HepG2 (cell line): ENCODE results near the gene VPREB1. TPM values are rescaled to one million over a fixed set of nuclear protein-coding genes. Genes with fewer than 3 reads are reported as not detected.

ENCODE experiments used
- ATAC-seq: fragments of 200-7000 bp; cut with Tn5 transposase; 3 replicates; pipeline ENCODE4 v1.9.1; 2020; ENCODE audit warnings: mild to moderate bottlenecking, moderate library complexity
- BruUV-seq: library from RNA; stranded (reverse); fragments of 400-500 nt; replicated peaks from 2 replicates; lab custom pipeline; 2021; lab: Mats Ljungman, UMichigan
- CTCF ChIA-PET: fragments of 300-600 bp; formaldehyde crosslinking; extraction: SDS; loops from one replicate; lab custom pipeline; 2021; ENCODE audit warnings: low total read pairs, inconsistent platforms, low intra/inter-chr PET ratio; lab: Yijun Ruan, JAX
- POLR2A ChIA-PET: fragments of 350-600 bp; sonication (Branson Sonifier 250); formaldehyde crosslinking; loops from one replicate; lab custom pipeline; 2020; ENCODE audit warnings: antibody characterized with exemption, inconsistent platforms; lab: Yijun Ruan, JAX
- DNase-seq: peaks from one replicate; pipeline ENCODE4 v3.0.0-alpha.2; 2015; ENCODE audit warnings: low spot score
- FAIRE-seq: peaks from 3 replicates; lab custom pipeline; 2011; peaks lifted over from hg19 to GRCh38; lab: Jason Lieb, UNC
- H2AFZ ChIP-seq: one replicate; pipeline ENCODE4 v1.6.1; 2011; ENCODE audit warnings: low read length, inconsistent platforms
- H3K27ac ChIP-seq: fragments of 300-600 bp; 3 replicates; pipeline ENCODE4 v1.8.0; 2011; ENCODE audit warnings: mixed run types, mild to moderate bottlenecking, mixed read lengths, low read length, inconsistent platforms; ENCODE audit not compliant: insufficient read depth; ENCODE audit errors: extremely low read length
- H3K27me3 ChIP-seq, 2 experiments: fragments of 200-600 bp in 1 of 2; 2 replicates in 1 of 2; 3 replicates in 1 of 2; pipeline versions ENCODE4 v1.6.0 to v1.8.0; 2011; ENCODE audit warnings: low read length in 2 of 2, mild to moderate bottlenecking in 2 of 2, moderate library complexity in 2 of 2, inconsistent platforms in 1 of 2; ENCODE audit not compliant: insufficient read depth in 2 of 2, control insufficient read depth in 1 of 2
- H3K36me3 ChIP-seq, 2 experiments: fragments of 200-600 bp in 1 of 2; replicated peaks in 1 of 2; 2 replicates in 1 of 2; 3 replicates in 1 of 2; pipeline versions ENCODE4 v1.5.1 to v1.8.0; 2011; ENCODE audit warnings: low read length in 2 of 2, inconsistent platforms in 1 of 2; ENCODE audit not compliant: insufficient read depth in 2 of 2, control insufficient read depth in 1 of 2
- H3K4me1 ChIP-seq: 2 replicates; pipeline ENCODE4 v1.5.1; 2012; ENCODE audit warnings: low read length, inconsistent platforms; ENCODE audit not compliant: insufficient read depth
- H3K4me2 ChIP-seq: 2 replicates; pipeline ENCODE4 v1.6.0; 2011; ENCODE audit warnings: low read depth, low read length, inconsistent platforms
- H3K4me3 ChIP-seq, 3 experiments: fragments of 200-600 bp in 1 of 3; sonication (generic), shearing (Covaris generic) in 1 of 3; replicated peaks in 1 of 3; 2 replicates each; pipeline ENCODE4 v1.5.1; 2011 to 2016; ENCODE audit warnings: low read length in 3 of 3, inconsistent platforms in 2 of 3, low read depth in 2 of 3, mild to moderate bottlenecking in 2 of 3, control low read depth in 1 of 3, mixed read lengths in 1 of 3; ENCODE audit not compliant: insufficient read depth in 1 of 3
- H3K79me2 ChIP-seq: one replicate; pipeline ENCODE4 v1.6.1; 2011; ENCODE audit warnings: low read length, inconsistent platforms; ENCODE audit not compliant: insufficient read depth
- H3K9ac ChIP-seq: 2 replicates; pipeline ENCODE4 v1.6.0; 2011; ENCODE audit warnings: mild to moderate bottlenecking, low read depth, low read length, inconsistent platforms; ENCODE audit not compliant: insufficient read depth
- H3K9me3 ChIP-seq: 2 replicates; pipeline ENCODE4 v1.5.1; 2012; ENCODE audit warnings: mild to moderate bottlenecking, low read length
- H4K20me1 ChIP-seq: 2 replicates; pipeline ENCODE4 v1.6.0; 2011; ENCODE audit warnings: inconsistent platforms, mild to moderate bottlenecking, low read length, moderate library complexity; ENCODE audit not compliant: insufficient read depth
- FLYWCH1 ChIP-seq: sonication (generic); formaldehyde crosslinking; IDR thresholded peaks from 2 replicates; pipeline ENCODE4 v1.8.1; 2023; ENCODE audit warnings: mild to moderate bottlenecking, missing genetic modification reagents
- FOXM1 ChIP-seq: sonication (generic); formaldehyde crosslinking; IDR thresholded peaks from 2 replicates; pipeline ENCODE4 v1.5.0; 2020; ENCODE audit warnings: missing genetic modification reagents
- GABPB1 ChIP-seq: IDR thresholded peaks from 2 replicates; pipeline ENCODE4 v1.6.1; 2016; ENCODE audit warnings: mild to moderate bottlenecking, missing genetic modification reagents, moderate library complexity, missing compliant biosample characterization
- PCBP1 ChIP-seq: fragments of 200-400 bp; formaldehyde crosslinking; IDR thresholded peaks from 2 replicates; pipeline ENCODE4 v1.6.1; 2017; ENCODE audit warnings: mild to moderate bottlenecking, low read depth, low read length, borderline replicate concordance
- RORA ChIP-seq: sonication (generic); formaldehyde crosslinking; IDR thresholded peaks from 2 replicates; pipeline ENCODE4 v1.5.0; 2020; ENCODE audit warnings: mild to moderate bottlenecking, missing genetic modification reagents, moderate library complexity
- TOPORS ChIP-seq: sonication (generic); formaldehyde crosslinking; IDR thresholded peaks from 2 replicates; pipeline ENCODE4 v1.8.0; 2023; ENCODE audit warnings: mild to moderate bottlenecking, missing genetic modification reagents
- TP53 ChIP-seq: sonication (generic); formaldehyde crosslinking; conservative IDR thresholded peaks from 2 replicates; pipeline ENCODE4 v1.4.0; 2020; ENCODE audit warnings: missing genetic modification reagents
- ZFY ChIP-seq: sonication (generic); formaldehyde crosslinking; IDR thresholded peaks from 2 replicates; pipeline ENCODE4 v1.4.0; 2020; ENCODE audit warnings: missing genetic modification reagents
- ZKSCAN8 ChIP-seq: IDR thresholded peaks from 2 replicates; pipeline ENCODE4 v1.6.1; 2016; ENCODE audit warnings: borderline replicate concordance, missing genetic modification reagents, missing compliant biosample characterization
- ZNF263 ChIP-seq: sonication (generic); formaldehyde crosslinking; IDR thresholded peaks from 2 replicates; pipeline ENCODE4 v1.4.0; 2020; ENCODE audit warnings: missing genetic modification reagents
- ZNF274 ChIP-seq: sonication (generic); formaldehyde crosslinking; IDR thresholded peaks from 2 replicates; pipeline ENCODE4 v1.5.1; 2020; ENCODE audit warnings: mild to moderate bottlenecking, missing genetic modification reagents
- ZNF280D ChIP-seq: sonication (generic); formaldehyde crosslinking; IDR thresholded peaks from 2 replicates; pipeline ENCODE4 v1.5.1; 2020; ENCODE audit warnings: mild to moderate bottlenecking, missing genetic modification reagents
- ZNF331 ChIP-seq: sonication (generic); formaldehyde crosslinking; IDR thresholded peaks from 2 replicates; pipeline ENCODE4 v1.4.0; 2020; ENCODE audit warnings: missing genetic modification reagents
- ZNF441 ChIP-seq: sonication (generic); formaldehyde crosslinking; IDR thresholded peaks from 2 replicates; pipeline ENCODE4 v1.7.0; 2021; ENCODE audit warnings: missing genetic modification reagents, borderline replicate concordance
- ZNF530 ChIP-seq: sonication (generic); formaldehyde crosslinking; IDR thresholded peaks from 2 replicates; pipeline ENCODE4 v1.5.0; 2020; ENCODE audit warnings: low read depth, mild to moderate bottlenecking, missing genetic modification reagents
- ZNF572 ChIP-seq: sonication (generic); formaldehyde crosslinking; IDR thresholded peaks from 2 replicates; pipeline ENCODE4 v1.5.1; 2020; ENCODE audit warnings: mild to moderate bottlenecking, missing genetic modification reagents
- ZNF776 ChIP-seq: sonication (generic); formaldehyde crosslinking; IDR thresholded peaks from 2 replicates; pipeline ENCODE4 v1.4.0; 2020; ENCODE audit warnings: mild to moderate bottlenecking, missing genetic modification reagents
- ZNF790 ChIP-seq: sonication (generic); formaldehyde crosslinking; IDR thresholded peaks from 2 replicates; pipeline ENCODE4 v1.8.0; 2022; ENCODE audit warnings: missing genetic modification reagents, mild to moderate bottlenecking, borderline replicate concordance
- WGBS: methylation state at CpG from one replicate; pipeline ENCODE4 v1.1.6; 2017; ENCODE audit warnings: low lambda C conversion rate; 5-methylcytosine and 5-hydroxymethylcytosine counted together
- in situ Hi-C: cut with HindIII; loops from 2 replicates; pipeline ENCODE4 v1.10.0; 2017; ENCODE audit warnings: low pct_unique_long_range_greater_than_20kb; ENCODE audit not compliant: extremely low pct_ligation_motif_present
- intact Hi-C: fragments of 100-400 bp; cut with micrococcal nuclease; formaldehyde crosslinking; loops from one replicate; pipeline ENCODE4 v1.10.0; 2022; ENCODE audit not compliant: unreplicated experiment
- polyA plus RNA-seq, 8 experiments: library from polyadenylated mRNA; depleted of rRNA in 3 of 8; stranded (reverse) in 7 of 8; unstranded in 1 of 8; fragments of >200 nt; fragmentation: Illumina TruSeq in 4 of 8; extraction: Trizol in 4 of 8; gene quantifications; 2 replicates each; pipeline versions ENCODE4 v1.2.1 to v1.2.3, GENCODE V29; 2011 to 2016; ENCODE audit warnings: low read depth in 4 of 8, missing spikeins in 1 of 8, mixed read lengths in 1 of 8; ENCODE audit not compliant: insufficient read depth in 1 of 8
- total RNA-seq, 5 experiments: library from RNA; depleted of rRNA; stranded (reverse); fragments of >200 nt; fragmentation: Illumina TruSeq; extraction: Trizol; gene quantifications; 2 replicates each; pipeline ENCODE4 v1.2.3, GENCODE V29; 2016; ENCODE audit warnings: low read depth in 1 of 5
- TF ChIP-seq, protein P1 (sequence below): sonication (generic); formaldehyde crosslinking; conservative IDR thresholded peaks from 2 replicates; pipeline ENCODE4 v1.8.0; 2022; ENCODE audit warnings: missing genetic modification reagents

The VPREB1 gene
- total and polyA plus RNA-seq, 2 of the 13 experiments (the other 11 are each of a cell fraction or from before 2014, with no cell fraction given), result not detected

GRCh38 chr22:22196018-22196533, 48.5 kb upstream of the VPREB1 start:
- no peak for TF ChIP-seq FOXM1
- no peak for TF ChIP-seq ZNF572 (CRISPR knock-in tag)
- TF ChIP-seq ZNF530 (CRISPR knock-in tag), result no peak
- TF ChIP-seq ZNF331, result no peak
- TF ChIP-seq, protein P1, sequence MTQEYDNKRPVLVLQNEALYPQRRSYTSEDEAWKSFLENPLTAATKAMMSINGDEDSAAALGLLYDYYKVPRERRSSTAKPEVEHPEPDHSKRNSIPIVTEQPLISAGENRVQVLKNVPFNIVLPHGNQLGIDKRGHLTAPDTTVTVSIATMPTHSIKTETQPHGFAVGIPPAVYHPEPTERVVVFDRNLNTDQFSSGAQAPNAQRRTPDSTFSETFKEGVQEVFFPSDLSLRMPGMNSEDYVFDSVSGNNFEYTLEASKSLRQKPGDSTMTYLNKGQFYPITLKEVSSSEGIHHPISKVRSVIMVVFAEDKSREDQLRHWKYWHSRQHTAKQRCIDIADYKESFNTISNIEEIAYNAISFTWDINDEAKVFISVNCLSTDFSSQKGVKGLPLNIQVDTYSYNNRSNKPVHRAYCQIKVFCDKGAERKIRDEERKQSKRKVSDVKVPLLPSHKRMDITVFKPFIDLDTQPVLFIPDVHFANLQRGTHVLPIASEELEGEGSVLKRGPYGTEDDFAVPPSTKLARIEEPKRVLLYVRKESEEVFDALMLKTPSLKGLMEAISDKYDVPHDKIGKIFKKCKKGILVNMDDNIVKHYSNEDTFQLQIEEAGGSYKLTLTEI (CRISPR knock-in tag), result no peak
- no peak for TF ChIP-seq FLYWCH1 (CRISPR knock-in tag)
- no peak for TF ChIP-seq ZFY (CRISPR knock-in tag)
- TF ChIP-seq ZNF441 (CRISPR knock-in tag), result no peak
- no peak for TF ChIP-seq GABPB1 (CRISPR knock-in tag)
- no peak for TF ChIP-seq ZNF776
- no peak for TF ChIP-seq RORA
- TF ChIP-seq ZKSCAN8 (CRISPR knock-in tag), result no peak
- TF ChIP-seq ZNF790 (CRISPR knock-in tag), result no peak
- TF ChIP-seq PCBP1, result no peak
- no peak for TF ChIP-seq ZNF263 (CRISPR knock-in tag)
- no peak for TF ChIP-seq TOPORS (CRISPR knock-in tag)
- no peak for TF ChIP-seq ZNF274
- no peak for TF ChIP-seq TP53
- TF ChIP-seq ZNF280D (CRISPR knock-in tag), result no peak
- TF ChIP-seq, all 625 proteins: peak for 0
- in situ Hi-C loops (no loop called here), intact Hi-C loops (no loop called here)
- Histone ChIP-seq H3K9ac (no peak overlapping the region), H3K27me3 (peaks cover 1 to 19% of the 10 kb centered on the region in 2 experiments), H3K4me2 (no peak overlapping the region), H3K4me1 (no peaks in the 10 kb centered on the region), H2AFZ (no peak overlapping the region), H4K20me1 (no peaks in the 10 kb centered on the region), H3K27ac (no peak overlapping the region), H3K79me2 (no peaks in the 10 kb centered on the region), H3K9me3 (no peaks in the 10 kb centered on the region), H3K36me3 (no peaks in the 10 kb centered on the region), H3K4me3 (no peak overlapping the region)
- 50% methylated on average over 11 of the region's 11 CpGs for WGBS
- DNase-seq, result no peak
- no peak for ATAC-seq
- no TSS peak for BruUV-seq
- no peak for FAIRE-seq
- CTCF ChIA-PET, result interaction anchor here (1.4 to 2.2 kb wide), 3 partner anchors 10 to 126 kb away, joined by 3 to 8 read pairs (median 8); no protein-coding TSS in a partner anchor
- POLR2A ChIA-PET, result no interaction called here
